NCI-H1105 (cell line): Measurements from ENCODE around the gene TCF12.

ENCODE experiments used
- DNase-seq: peaks from one replicate; lab custom pipeline; 2025; lab: John Stamatoyannopoulos, UW

TCF12 gene

GRCh38 chr15:57321485-57321884 is 403.0 kb downstream of the TCF12 start:
- DNase-seq = no peak

- peak; percentile 66 for DNase-seq
Observed at GRCh38 chr15:57321973-57322601, 403.6 kb downstream of the TCF12 start.

- DNase-seq = no peak
Observed at GRCh38 chr15:57322602-57323250, 404.3 kb downstream of the TCF12 start.

GRCh38 chr15:57323299-57323805 is 404.9 kb downstream of the TCF12 start:
- DNase-seq = no peak

- DNase-seq = no peak
Observed at GRCh38 chr15:57323806-57324589, 405.6 kb downstream of the TCF12 start.

DNA sequence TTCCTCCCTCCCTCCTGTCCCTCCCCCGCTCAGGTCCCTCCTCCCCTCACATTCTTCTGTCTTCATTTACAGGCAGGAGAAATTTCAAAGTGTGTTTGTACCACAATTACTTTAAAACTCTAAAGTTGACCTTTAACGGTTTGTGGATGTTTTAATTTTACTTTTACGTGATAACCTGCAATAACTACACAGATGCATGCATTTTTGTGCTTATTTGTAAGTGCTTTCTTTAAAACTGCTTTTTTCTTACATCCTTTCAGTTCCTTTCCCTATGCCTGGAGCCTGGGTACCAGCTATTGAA is 406.1 kb downstream of the TCF12 start:
- no peak for DNase-seq

DNA sequence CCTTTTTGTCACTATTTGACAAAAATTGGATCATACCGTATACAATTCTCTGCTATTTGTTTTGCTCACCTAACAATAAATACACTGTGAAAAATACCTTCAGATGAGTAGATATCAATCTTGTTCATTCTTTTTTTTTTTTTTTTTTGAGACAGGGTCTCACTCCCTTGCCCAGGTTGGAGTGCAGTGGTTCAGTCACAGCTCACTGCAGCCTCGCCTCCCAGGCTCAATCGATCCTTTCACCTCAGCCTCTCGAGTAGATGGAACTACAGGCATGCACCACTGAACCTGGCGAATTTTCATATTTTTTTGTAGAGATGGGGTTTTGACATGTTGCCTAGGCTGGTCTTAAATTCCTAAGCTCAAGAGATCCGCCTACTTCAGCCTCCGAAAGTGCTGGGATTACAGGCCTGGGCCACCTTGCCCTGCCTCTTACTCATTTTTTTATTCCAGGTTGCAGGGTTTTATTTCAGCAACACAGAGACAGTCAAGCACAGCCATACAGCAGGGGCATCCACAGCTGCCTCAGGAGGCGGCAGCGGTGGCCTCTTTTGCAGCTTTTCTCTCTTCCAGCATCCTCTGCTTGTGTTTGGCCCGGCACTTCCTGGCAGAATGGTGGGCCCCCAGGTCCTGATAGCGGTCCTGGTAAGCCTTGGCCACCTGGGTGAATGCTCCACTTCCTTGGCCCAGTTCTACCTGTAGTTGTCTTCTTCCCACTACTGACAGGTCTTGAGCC is 406.7 kb downstream of the TCF12 start:
- DNase-seq = no peak

GRCh38 chr15:57326196-57326595 is 407.8 kb downstream of the TCF12 start:
- no peak for DNase-seq

DNA sequence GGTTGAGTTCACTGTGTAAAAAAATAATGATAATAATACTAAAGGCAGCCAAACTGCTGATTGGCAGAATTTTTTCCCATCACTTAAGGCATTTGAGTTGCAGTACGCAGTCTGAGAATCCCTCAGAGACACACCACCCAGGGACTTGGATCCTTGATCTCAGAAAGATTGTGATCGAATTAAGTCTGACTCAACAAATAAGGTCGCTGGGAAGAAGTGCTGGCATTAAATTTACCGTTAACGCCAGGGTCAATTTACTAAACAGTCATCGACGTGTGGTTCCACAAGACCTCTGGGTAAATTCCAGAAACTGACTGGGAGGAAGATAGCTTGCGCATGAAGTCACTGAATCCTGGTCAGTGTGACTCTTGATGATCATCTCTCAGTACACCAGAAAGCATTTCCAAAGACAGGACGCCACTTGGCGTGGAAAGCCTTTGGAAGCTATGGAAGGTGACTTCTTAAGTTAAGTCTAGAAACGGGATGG is 409.6 kb downstream of the TCF12 start:
- no peak for DNase-seq

- no peak for DNase-seq
Observed at GRCh38 chr15:57328479-57328878, 410.0 kb downstream of the TCF12 start.

DNA sequence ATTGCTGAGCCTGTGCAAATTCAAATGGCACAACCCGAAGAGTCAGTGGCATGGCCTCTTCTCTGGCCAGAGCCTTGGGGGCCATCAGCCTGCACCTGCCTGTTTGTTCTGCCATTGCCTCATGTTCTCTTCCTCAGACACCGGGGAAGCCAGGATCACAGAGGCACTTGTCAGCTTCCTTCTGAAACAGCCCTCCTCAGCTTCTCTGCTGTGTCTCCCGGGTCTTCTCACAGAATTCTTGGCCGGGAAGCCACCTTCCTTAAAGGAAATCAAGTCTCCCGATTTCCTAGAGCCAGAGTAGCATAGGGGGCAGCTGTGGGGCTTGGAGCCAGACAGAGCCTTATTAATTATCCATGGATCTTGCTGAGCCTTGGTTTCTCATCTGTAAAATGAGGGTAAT is 410.5 kb downstream of the TCF12 start:
- DNase-seq = no peak

DNA sequence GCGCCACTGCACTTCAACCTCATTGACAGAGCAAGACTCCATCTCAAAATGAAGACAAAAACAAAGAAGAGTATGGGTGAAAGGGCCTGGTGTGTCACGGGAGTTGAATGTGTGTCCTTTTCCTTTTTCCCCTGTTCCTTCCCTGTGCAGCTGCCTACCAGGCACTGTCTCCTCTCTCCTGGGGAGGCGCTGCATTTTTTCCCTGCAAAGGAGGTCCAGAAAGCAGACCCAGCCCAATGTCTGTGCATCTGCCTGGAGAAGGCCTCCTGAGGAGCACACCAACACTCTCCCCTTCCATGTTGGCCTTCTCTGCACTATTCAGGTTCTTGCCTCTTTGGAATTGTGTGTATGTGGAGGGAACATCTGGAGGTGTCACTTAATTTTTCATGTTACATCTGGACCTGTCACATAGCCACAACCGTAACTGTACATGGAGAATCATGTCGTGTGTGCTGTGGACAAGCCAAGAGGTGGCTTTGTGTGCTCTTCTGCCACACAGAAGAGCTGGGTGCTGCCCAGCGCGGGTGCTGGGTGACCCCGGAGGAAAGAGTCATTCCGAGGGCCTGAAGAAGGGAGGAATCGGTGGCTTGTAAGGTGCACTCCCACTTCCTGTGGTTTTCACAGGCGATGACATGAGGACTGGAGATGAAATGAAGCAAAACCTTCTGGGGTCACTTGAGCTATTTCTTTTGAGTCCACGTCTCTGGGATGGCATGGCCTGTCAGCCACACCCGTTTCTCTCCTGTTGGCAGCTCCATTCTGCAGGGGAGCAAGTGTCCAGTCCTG is 411.3 kb downstream of the TCF12 start:
- no peak for DNase-seq

DNA sequence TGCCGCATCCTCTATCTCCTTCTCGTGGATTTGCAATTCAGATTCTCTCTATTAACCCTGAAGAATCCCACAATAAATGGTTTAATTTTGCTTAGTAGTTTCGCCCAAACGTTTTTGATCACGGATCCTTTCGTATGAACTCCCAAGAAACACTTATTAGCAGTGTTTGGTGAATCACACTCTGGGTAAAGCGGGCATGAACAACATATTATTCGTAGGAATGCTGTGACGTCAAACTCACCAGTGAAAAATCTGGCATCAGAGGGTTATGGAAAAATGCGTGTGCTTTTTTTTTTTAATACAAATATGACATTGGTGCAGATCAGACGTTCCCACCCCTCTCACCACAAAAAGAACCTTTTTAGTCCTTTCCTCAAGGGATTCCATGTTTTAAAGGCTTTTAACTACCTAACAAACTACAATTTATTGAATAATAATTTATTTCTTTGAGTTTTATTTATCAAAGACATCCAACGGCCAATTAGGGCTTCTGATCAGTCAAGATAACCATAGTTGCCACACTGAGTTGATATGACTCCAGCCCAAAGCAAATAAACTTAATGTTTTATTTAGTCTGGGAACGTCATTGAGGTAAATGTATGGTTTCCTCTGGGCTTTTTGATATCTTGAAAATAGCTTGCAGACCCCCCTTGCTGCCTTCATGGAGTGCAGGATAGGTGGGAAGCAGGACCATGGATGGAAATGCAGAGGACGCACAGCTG is 412.3 kb downstream of the TCF12 start:
- DNase-seq = no peak

- no peak for DNase-seq
Observed at GRCh38 chr15:57332326-57332725, 413.9 kb downstream of the TCF12 start.

DNA sequence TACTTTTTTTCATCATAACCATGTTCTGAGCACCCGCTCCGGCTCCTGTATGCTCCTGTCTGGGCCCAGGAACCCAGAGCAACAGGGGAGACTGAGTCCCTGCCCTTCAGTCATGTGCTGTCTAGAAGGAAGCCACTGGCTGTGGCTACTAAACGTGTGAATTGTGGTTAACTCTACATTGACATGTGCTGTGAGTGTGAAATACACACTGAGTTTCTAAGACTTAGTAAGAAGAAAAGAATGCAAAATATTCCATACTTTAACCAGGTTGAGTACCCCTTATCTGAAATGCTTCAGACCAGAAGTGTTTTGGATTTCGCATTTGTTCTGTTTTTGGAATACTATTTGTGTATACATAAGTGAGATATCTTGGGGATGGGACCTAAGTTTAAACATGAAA is 415.0 kb downstream of the TCF12 start:
- no peak for DNase-seq

- no peak for DNase-seq
Observed at GRCh38 chr15:57334257-57334656, 415.8 kb downstream of the TCF12 start.

- DNase-seq = no peak
Observed at GRCh38 chr15:57335293-57335715, 416.9 kb downstream of the TCF12 start.

DNA sequence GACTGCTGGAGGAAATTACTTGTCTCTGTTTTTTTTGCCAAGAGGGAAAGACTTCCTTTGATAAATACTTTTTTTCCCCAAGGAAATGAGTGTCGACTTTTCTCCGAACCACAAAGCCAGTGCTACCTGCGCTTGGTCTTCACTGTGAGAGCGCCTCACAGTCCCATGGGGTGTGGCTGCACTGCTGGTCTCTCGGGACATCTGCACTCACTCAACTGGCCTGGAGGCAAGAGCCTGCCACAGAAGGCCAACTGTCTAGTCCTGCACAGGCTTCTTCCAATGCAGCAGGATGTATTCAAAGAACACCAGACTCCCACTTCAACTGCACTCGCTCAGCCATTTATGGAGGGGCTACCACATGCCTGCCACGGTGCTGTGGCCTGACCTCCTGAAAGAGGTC is 417.3 kb downstream of the TCF12 start:
- DNase-seq = no peak

- no peak for DNase-seq
Observed at GRCh38 chr15:57337868-57338411, 419.5 kb downstream of the TCF12 start.

GRCh38 chr15:57339321-57339720 is 420.9 kb downstream of the TCF12 start:
- no peak for DNase-seq
